ENCODE data around the gene GPBP1. TPM values are rescaled to one million over a fixed set of nuclear protein-coding genes. Genes with fewer than 3 reads are reported as not detected.

GPBP1 gene
- total RNA-seq, 1 donor from 2014 or later: 142 TPM

GRCh38 chr5:57229313-57229712 is 55.5 kb downstream of the GPBP1 start:
- no peaks in the 10 kb centered on the region for H3K27me3 Mint-ChIP-seq
- POLR2A ChIA-PET: interaction anchor here (0.6 kb wide), 1 partner anchor 886 kb away, joined by 6 read pairs; no protein-coding TSS in a partner anchor
- ATAC-seq (ENCODE audit: low read depth) (no peak), DNase-seq (no peak)
- H3K4me1 Mint-ChIP-seq: peaks cover 10% of the 10 kb centered on the region
- CTCF ChIA-PET: no interaction called here
- H3K4me3 Mint-ChIP-seq: no peak overlapping the region
- intact Hi-C loops (cut with micrococcal nuclease): no loop called here
- no peak overlapping the region for H3K27ac Mint-ChIP-seq
- H3K9me3 Mint-ChIP-seq: no peaks in the 10 kb centered on the region
- no peak for TF ChIP-seq CTCF (IDR thresholded peaks at IDR 0.05)
- H3K36me3 Mint-ChIP-seq (ENCODE audit: low read depth): peaks cover 66% of the 10 kb centered on the region

DNA sequence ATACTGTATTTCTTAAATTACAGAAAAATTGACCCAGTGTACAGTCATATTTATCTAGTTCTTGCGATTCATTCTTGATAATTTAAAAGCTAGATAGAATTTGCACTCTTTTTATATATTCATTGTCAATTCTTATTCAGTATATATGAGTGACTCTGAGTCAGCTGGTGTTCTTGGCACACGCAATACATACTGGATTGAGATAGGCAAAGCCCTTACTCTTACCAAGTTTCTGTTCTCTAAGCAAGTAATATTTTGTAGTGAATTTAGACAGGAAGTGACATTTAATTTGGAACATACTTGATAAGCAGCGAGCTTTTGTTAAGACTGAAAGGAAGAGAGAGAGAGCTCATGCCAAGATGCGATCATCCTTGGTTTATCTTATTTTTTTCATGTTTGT is 57.7 kb downstream of the GPBP1 start:
- no peak overlapping the region for H3K4me3 Mint-ChIP-seq
- ATAC-seq (ENCODE audit: low read depth): no peak
- CTCF ChIA-PET: interaction anchor here (1.2 kb wide), 1 partner anchor 1295 kb away, joined by 3 read pairs; no protein-coding TSS in a partner anchor
- intact Hi-C loops (cut with micrococcal nuclease): no loop called here
- POLR2A ChIA-PET: interaction anchor here (0.6 to 1.2 kb wide), 3 partner anchors 9 to 322 kb away, joined by 3 to 4 read pairs (median 4); partner anchors contain the start of gene SETD9
- no peak for DNase-seq
- TF ChIP-seq CTCF (IDR thresholded peaks at IDR 0.05): no peak
- peaks cover 69% of the 10 kb centered on the region for H3K36me3 Mint-ChIP-seq (ENCODE audit: low read depth)
- H3K27me3 Mint-ChIP-seq: no peaks in the 10 kb centered on the region
- H3K27ac Mint-ChIP-seq: no peak overlapping the region
- H3K9me3 Mint-ChIP-seq: no peaks in the 10 kb centered on the region
- H3K4me1 Mint-ChIP-seq: peaks cover 8% of the 10 kb centered on the region

DNA sequence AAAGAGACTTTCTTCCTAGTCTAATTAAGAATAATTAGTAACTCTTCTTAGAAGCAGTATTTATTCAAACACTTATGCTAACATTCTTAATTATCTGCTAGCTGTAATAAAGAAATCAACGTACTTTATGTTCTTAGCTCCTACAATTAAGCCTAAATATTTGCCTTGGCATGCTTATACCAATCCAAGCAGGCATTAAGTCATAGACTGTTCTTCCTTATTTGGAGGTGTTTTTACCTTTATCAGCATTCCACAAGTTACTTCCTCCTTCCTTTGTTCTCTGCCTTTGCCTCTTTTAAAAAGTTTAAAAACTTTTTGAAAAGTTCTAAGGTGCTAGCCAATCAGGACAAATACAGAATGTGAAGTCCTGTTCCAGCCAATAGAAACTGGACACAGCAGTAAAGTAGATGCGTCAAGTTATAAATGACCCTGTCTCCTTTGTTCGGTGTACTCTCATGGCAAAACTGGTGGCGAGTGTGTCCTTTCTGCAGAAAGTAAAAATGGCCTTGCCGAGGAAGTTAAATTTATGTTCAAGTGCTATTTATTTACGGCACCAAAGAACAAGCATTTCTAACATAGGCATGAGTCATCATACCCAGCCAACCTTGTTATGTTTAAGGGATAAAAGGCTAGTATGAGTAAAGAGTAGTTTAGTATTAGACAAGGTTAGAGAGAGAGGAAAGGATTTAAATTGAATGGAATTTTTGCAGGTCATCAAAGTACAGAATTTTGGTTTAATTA is 58.6 kb downstream of the GPBP1 start:
- Mint-ChIP-seq H3K9me3 (no peaks in the 10 kb centered on the region), H3K27ac (no peak overlapping the region), H3K4me1 (peaks cover 8% of the 10 kb centered on the region), H3K4me3 (no peak overlapping the region), H3K27me3 (no peaks in the 10 kb centered on the region), H3K36me3 (ENCODE audit: low read depth) (peaks cover 78% of the 10 kb centered on the region)
- POLR2A ChIA-PET: interaction anchor here (1.1 to 1.2 kb wide), 2 partner anchors 59 to 323 kb away, joined by 4 read pairs; partner anchors contain the start of gene SETD9
- CTCF ChIA-PET: interaction anchor here (1.2 kb wide), 1 partner anchor 1296 kb away, joined by 3 read pairs; no protein-coding TSS in a partner anchor
- DNase-seq (no peak), ATAC-seq (ENCODE audit: low read depth) (no peak)
- intact Hi-C loops (cut with micrococcal nuclease): no loop called here
- no peak for TF ChIP-seq CTCF (IDR thresholded peaks at IDR 0.05)

DNA sequence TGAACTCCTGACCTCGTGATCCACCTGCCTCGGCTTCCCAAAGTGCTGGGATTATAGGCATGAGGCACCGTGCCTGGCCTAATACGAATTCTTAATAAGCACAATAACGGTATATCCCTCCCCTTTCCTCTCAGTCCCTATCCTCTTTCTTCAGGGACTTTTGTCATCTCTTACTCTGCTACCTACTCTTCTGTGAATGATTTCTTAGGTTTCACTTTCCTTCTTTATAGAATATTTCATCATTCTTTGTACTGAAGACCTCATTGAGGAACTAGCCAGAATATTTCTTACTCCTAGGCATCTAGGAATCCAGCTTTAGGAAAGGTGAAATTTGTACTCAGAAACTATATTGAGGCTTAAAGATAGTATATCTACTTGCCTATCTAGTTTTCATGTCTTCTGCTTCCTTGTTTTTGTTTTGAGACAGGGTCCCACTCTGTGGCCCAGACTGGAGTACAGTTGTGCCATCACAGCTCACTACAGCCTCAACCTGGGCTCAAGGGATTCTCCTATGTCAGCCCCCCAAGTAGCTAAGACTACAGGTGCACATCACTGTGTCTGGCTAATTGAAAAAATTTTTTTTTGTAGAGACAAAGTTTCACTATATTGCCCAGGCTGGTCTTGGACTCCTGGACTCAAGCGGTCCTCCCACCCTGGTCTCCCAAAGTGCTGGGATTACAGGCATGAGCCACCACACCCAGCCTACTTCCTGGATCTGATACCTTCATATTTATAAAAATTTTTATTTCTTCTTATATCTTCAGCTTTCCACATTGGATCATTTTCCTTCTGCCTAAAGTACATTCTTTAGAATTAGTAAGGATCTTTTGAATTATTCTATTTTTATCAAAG is 69.7 kb downstream of the GPBP1 start:
- ATAC-seq (ENCODE audit: low read depth): no peak
- ChIA-PET CTCF (no interaction called here), POLR2A (no interaction called here)
- H3K4me1 Mint-ChIP-seq: peaks cover 2% of the 10 kb centered on the region
- H3K27ac Mint-ChIP-seq: peak overlapping the region; percentile 36
- intact Hi-C loops (cut with micrococcal nuclease): no loop called here
- no peaks in the 10 kb centered on the region for H3K9me3 Mint-ChIP-seq
- no peak for TF ChIP-seq CTCF (IDR thresholded peaks at IDR 0.05)
- H3K4me3 Mint-ChIP-seq: no peak overlapping the region
- no peak for DNase-seq
- no peaks in the 10 kb centered on the region for H3K27me3 Mint-ChIP-seq
- peaks cover 76% of the 10 kb centered on the region for H3K36me3 Mint-ChIP-seq (ENCODE audit: low read depth)

DNA sequence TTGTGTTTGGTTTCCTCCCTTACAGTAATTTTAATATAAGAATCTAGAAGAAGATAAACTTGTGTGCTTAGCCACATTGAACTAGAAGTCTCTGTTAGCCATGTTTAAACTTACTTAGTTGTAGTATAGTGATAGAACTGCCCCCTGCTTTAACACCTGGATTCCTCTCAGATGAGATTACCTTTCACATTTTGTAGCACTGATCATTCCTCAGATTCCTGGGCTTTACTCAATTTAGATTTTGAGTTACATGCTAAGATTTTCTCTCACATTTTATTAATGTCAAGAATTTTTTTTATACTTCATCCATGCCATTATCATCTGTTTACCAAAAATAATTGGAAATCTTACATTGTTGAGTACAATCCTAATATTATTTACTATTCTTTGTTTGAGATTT is 70.5 kb downstream of the GPBP1 start:
- H3K27ac Mint-ChIP-seq: peak overlapping the region; percentile 19
- no peak overlapping the region for H3K4me3 Mint-ChIP-seq
- POLR2A ChIA-PET: no interaction called here
- DNase-seq (no peak), ATAC-seq (ENCODE audit: low read depth) (no peak)
- no peaks in the 10 kb centered on the region for H3K9me3 Mint-ChIP-seq
- no peak for TF ChIP-seq CTCF (IDR thresholded peaks at IDR 0.05)
- CTCF ChIA-PET: no interaction called here
- no peaks in the 10 kb centered on the region for H3K27me3 Mint-ChIP-seq
- H3K36me3 Mint-ChIP-seq (ENCODE audit: low read depth): peaks cover 78% of the 10 kb centered on the region
- H3K4me1 Mint-ChIP-seq: peaks cover 2% of the 10 kb centered on the region
- intact Hi-C loops (cut with micrococcal nuclease): no loop called here
